ENCODE measurements around the gene KDM5C.

Gene KDM5C

DNA sequence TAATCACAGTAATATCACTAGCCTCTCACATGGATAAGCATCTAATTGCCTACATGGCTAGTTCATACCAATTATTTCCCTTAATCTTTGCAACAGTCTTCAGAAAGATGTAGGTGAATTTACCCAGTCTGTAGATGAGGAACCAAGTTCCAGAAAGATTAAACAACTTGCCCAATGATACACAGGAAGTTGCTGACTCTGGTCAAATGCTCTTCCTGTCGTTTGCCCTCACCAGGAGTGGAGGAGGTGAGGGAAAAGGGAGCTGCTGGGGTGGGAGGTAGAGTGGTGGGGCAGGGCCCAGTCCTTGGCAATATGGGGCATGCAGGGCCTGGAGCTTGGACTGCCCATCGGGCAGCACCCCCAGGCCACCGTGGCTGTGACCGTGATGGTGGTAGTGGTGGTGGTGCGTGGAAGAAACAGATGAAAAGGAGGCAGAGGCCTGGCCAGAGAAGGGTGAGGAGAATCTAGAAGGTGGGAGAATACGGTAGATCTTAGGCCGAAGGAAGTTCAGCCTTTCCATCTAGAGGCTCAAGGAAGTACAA, 2.3 kb upstream of the KDM5C start:
- H3K4me3 ChIP-seq (ENCODE audit: low read depth, low read length), result no peak overlapping the region
- no peak overlapping the region for H3K27ac ChIP-seq
- no peaks in the 10 kb centered on the region for H3K36me3 ChIP-seq (replicated peaks)
- in situ Hi-C loops (cut with HindIII; ENCODE audit: low pct_ligation_motif_present, low sequenced_read_pairs), result no loop called here
- peaks cover 4% of the 10 kb centered on the region for H3K27me3 ChIP-seq (replicated peaks)
- no peak for DNase-seq
- TF ChIP-seq, protein P1, sequence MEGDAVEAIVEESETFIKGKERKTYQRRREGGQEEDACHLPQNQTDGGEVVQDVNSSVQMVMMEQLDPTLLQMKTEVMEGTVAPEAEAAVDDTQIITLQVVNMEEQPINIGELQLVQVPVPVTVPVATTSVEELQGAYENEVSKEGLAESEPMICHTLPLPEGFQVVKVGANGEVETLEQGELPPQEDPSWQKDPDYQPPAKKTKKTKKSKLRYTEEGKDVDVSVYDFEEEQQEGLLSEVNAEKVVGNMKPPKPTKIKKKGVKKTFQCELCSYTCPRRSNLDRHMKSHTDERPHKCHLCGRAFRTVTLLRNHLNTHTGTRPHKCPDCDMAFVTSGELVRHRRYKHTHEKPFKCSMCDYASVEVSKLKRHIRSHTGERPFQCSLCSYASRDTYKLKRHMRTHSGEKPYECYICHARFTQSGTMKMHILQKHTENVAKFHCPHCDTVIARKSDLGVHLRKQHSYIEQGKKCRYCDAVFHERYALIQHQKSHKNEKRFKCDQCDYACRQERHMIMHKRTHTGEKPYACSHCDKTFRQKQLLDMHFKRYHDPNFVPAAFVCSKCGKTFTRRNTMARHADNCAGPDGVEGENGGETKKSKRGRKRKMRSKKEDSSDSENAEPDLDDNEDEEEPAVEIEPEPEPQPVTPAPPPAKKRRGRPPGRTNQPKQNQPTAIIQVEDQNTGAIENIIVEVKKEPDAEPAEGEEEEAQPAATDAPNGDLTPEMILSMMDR (IDR thresholded peaks at IDR 0.05; ENCODE audit: low read depth, low read length, missing control alignments), result no peak

DNA sequence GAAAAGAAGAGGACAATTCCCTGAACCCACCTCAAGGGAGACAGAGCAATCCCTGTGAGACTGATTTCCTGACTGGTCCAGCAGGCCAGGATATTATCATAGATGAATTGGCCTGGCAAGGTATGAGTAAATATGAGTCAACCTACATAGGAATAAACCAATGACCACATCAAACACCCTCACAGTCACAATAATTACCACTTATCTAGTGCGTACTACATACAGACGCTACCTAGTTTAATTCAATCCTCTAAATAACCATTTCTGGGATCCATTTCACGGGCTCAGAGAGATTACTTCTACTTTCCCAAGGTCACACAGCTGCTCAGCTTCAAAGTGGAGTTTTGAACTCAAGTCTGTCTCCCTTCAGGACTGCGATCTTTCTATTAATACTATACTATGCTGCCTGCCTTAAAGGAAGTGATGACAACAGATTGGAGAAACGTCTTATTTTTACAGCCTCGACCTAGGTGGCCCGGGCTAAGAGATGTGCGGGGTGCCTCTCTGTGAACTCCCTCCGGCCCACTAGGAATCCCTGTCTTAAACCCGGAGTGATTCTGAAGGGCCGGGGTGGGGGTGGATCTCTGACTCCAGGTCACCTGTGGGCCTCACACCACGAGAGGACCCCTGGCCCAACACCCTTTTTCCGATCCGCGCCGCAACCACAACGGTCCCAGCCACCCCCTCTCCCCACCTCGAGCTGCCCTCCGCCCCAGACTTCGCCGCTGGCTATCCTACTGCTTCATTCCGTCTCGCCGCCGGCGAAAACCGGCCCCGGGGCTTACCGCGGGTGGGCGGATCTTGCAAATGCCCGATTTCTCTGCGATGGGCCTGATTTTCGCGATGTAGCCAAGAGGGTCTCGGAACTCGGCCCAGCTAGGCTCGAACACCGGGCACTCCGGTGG, 800 bp downstream of the KDM5C start:
- peak overlapping the region; percentile 100 for H3K27ac ChIP-seq
- no peaks in the 10 kb centered on the region for H3K27me3 ChIP-seq (replicated peaks)
- H3K36me3 ChIP-seq (replicated peaks), result peaks cover 19% of the 10 kb centered on the region
- DNase-seq, result peak; percentile 33
- H3K4me3 ChIP-seq (ENCODE audit: low read depth, low read length), result peak overlapping the region; percentile 94
- in situ Hi-C loops (cut with HindIII; ENCODE audit: low pct_ligation_motif_present, low sequenced_read_pairs), result no loop called here
- TF ChIP-seq, protein P1 (IDR thresholded peaks at IDR 0.05; ENCODE audit: low read depth, low read length, missing control alignments), result no peak

DNA sequence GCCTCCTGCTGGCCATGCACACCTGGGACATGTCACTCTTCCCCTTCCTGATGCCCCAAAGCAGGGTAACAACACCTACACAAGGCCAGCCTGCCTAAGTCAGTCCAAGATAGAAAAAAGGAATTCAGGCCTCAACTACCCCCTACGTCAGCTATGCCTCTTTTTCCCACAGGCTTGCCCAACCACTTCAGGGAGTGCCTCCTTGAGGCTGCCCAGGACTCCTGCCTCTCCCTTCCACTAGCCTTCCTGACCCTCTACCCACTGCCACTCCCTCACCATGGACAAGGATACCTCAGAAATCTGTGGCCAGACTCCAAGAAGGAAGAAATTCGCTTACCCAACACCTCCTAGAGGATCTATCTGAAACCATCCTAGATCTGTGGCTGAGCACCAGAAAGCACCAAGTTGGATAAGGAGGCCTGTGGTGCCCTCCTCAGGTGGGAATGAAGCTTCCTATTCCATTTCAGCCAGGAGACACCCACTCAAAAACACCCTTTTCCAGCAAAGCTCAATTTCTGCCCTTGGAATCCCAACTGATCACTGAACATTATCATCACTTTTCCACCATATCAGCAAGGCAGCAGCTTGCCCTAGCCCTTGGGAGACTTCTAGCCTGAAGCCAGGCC, 1.8 kb downstream of the KDM5C start:
- Histone ChIP-seq H3K4me3 (ENCODE audit: low read depth, low read length) (peak overlapping the region; percentile 94), H3K36me3 (replicated peaks) (peaks cover 29% of the 10 kb centered on the region), H3K27ac (no peak overlapping the region), H3K27me3 (replicated peaks) (no peaks in the 10 kb centered on the region)
- in situ Hi-C loops (cut with HindIII; ENCODE audit: low pct_ligation_motif_present, low sequenced_read_pairs), result no loop called here
- TF ChIP-seq, protein P1 (IDR thresholded peaks at IDR 0.05; ENCODE audit: low read depth, low read length, missing control alignments), result no peak
- DNase-seq, result no peak

DNA sequence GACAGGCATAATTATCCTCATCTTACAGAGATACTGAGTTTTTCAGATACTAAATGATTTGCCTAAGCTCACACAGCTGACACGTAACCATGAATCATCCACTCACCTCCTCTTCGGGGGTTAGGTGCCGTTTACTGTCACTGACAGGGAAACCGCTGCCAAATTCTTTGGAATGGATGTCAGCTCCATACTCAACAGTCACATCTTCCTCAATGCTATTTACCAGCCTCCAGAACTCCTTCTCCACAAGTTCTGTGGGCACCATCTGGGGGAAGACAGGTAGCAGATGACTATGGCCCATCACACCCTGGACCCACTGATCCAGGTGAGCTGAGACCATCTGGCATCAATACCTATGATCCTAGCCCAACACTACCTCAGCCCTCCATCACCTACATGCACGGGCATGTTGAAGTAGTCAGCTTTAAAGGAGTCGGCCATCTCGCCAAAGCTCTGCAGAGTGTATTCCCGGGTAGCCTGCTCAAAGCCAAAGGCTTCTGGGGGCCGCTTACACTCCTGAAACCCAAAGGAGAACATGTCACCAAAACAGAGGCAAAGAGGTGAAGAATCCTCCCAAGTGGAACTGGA, 13.5 kb downstream of the KDM5C start:
- H3K4me3 ChIP-seq (ENCODE audit: low read depth, low read length), result no peak overlapping the region
- H3K27me3 ChIP-seq (replicated peaks), result no peaks in the 10 kb centered on the region
- DNase-seq, result no peak
- H3K36me3 ChIP-seq (replicated peaks), result peaks cover 80% of the 10 kb centered on the region
- in situ Hi-C loops (cut with HindIII; ENCODE audit: low pct_ligation_motif_present, low sequenced_read_pairs), result no loop called here
- H3K27ac ChIP-seq, result no peak overlapping the region
- TF ChIP-seq, protein P1 (IDR thresholded peaks at IDR 0.05; ENCODE audit: low read depth, low read length, missing control alignments), result no peak

DNA sequence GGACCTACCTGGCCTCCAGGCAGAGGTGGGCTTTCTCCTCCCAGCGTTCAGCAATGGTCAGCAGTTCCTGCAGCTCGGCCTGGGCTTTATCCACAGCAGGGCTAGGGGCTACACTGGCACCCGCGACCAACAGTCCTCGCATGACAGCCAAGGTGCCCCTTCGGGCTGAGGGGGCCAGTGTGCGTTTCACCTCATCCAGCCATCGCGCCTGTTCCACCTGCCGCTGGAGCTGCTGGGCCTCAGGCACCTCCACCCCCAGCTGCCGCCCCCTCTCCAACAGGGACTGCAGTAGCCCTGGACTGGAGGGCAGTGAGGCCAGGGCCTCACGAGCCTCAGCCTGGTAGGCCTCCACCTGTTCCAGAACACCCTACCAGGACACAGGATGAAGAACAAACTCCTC, 28.3 kb downstream of the KDM5C start:
- H3K27ac ChIP-seq, result no peak overlapping the region
- in situ Hi-C loops (cut with HindIII; ENCODE audit: low pct_ligation_motif_present, low sequenced_read_pairs), result no loop called here
- DNase-seq, result no peak
- H3K27me3 ChIP-seq (replicated peaks), result no peaks in the 10 kb centered on the region
- H3K4me3 ChIP-seq (ENCODE audit: low read depth, low read length), result no peak overlapping the region
- TF ChIP-seq, protein P1 (IDR thresholded peaks at IDR 0.05; ENCODE audit: low read depth, low read length, missing control alignments), result no peak
- H3K36me3 ChIP-seq (replicated peaks), result peaks cover 83% of the 10 kb centered on the region
